G401 (cell line): ENCODE measurements around the gene FAM241B. TPM values are rescaled to one million over a fixed set of nuclear protein-coding genes. Genes with fewer than 3 reads are reported as not detected.
A peak's percentile ranks its signal among the peaks of the same experiment; 100 is the strongest.

Experiments
- DNase-seq: peaks from one replicate; pipeline ENCODE4 v3.0.0-alpha.2; 2015; ENCODE audit warnings: low spot score
- in situ Hi-C: cut with HindIII; loops from 2 replicates; pipeline ENCODE4 v1.10.0; 2016; ENCODE audit warnings: low sequenced_read_pairs, mixed read lengths
- total RNA-seq: library from RNA; depleted of rRNA; stranded (reverse); fragments of >200 nt; shearing (Covaris generic); gene quantifications from 2 replicates; pipeline ENCODE4 v1.2.3, GENCODE V29; 2014

Gene FAM241B
- total RNA-seq, 1 experiment from 2014 or later = 27.8 TPM

DNA sequence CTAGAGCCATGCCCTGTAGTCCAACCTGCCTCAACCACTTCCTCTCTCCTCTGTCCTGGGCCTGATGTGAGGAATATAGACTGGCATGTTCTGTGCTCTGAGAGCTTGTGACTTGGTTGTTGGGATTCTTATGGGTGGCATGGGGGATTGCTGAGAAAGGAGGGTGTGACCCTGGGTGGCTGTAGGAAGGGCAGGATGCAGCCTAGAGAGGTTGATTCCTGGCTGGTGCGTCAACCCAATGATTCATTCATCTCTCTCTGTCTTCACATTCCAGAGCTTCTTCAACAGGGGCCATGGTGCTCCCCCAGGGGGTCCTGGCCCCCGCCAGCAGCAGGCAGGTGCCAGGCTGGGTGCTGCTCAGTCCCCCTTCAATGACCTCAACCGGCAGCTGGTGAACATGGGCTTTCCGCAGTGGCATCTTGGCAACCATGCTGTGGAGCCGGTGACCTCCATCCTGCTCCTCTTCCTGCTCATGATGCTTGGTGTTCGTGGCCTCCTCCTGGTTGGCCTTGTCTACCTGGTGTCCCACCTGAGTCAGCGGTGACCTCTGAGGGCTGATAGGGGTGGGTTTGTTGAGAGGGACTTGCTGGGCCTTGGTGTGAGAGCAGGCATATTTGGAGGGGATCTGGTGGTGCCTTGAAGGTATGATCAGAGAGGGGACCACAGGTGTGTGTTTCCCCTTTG is 2.6 kb downstream of the FAM241B start:
- in situ Hi-C loops = no loop called here
- no peak for DNase-seq

DNA sequence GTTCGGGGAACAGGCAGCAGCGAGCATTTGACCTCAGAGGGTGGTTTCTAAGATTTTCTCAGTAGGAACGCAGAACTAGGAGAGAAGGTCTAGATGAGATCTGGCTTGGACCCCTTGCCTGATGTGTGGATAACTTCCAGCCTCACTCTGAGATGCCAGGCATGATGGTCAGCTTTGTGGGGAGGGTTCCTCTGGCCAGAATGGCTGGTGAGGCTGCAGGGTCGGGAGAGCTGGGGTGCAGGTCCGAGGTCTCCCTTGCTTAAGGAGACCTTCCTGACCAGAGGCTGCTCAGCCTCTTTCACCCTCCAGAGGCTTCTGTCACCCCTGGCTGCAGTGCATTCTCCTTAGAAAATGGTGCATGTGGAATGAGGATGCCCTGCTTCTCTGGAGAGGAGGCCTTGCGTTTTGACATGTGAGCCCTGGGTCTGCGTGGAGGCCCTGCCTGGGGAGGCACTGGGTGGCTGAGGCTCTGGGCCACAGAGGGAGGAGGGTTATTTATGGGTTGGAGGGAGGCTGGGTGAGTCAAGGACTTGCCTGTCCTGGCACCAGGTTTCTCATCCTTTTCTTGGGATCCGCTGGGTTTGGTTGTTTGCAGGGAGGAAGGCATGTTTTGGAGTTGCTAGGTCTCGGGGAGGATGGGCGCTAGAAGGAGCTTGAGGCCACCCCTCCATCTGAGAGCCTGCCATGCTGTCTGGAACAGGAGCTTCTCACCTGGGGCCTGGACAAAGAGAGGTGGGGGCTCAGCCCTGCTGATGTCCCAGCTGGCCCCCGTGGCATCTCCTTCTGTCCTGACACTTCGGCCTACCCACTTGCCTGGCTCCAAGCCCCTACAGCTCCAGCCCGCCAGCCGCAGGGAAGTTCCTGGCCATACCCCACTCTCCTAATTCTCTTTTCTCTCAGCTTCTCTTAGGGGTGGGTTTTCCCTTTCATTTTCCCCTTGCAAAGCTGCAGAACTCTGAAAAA is 3.9 kb downstream of the FAM241B start:
- in situ Hi-C loops = no loop called here
- DNase-seq = no peak

DNA sequence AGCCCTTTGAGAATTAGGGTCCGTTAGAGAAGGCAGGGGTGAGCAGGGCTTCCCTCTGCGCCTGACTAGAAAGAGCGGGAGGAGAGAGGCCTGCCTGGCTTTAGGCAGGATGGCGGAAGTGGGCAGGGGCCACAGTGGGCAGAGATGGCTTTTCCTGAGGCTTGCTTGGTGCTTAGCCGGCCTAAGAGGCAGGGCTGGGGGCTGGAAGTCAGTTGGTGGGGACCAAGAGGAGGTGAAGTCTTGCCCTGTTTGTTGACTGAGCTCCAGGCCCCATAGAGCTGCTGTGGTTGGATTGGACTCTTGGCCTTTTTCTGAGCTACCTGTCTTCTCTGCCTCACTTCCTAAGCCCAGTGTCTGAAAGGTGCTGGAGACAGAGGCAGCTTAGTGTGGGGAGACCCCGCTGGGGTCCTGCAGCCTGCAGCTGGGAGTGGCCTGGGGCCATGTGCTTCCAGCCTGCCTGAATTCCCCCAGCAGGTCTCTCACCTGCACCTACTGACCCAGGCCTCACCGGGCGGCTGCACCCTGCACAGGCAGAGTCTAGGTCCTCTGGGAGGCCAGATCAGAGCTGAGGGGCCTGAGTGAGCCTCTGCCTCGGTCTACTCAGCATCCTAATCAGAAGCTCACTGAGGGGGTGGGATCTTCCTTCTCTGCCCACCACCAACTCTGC is 4.8 kb downstream of the FAM241B start:
- no peak for DNase-seq
- in situ Hi-C loops = no loop called here

DNA sequence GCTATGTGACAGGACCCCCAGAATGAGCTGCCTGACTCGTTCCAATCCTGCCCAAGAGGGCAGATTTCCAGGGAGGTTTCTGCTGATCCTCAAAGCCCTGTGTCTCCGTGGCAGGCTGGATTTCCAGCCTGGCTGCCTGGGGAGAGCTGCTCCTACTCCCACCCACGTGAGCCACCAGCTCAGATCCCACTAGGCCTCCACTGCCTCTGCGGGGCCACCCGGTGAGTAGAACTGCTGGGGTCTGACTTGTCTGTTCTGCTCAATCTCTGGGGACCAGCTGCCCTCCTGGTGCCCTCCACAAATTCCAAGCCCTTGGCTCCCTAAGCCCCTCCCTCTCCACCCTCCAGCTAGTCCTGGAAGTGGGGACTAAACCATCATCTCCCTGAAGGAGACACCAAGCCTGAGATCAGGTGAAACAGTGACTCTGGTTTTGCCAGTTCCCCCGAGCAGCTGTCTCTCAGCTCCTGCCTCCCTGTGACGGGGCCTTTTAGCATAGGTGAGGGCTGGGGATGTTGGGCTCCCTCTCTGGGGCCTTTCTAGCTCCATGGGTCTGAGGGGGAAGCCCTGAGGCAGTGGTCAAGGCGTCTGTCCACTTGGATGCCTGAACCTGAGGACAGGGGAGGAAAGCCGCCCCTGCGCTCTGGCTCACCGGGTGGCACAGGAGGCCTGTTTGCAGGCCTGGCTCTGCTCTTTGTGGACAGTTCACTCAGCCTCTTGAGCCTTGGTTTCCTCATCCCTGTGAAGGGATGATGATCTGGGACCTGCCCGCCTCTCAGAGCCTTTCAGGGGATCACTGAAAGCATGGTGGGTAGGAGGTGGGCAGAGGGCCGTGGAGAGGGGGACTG is 5.6 kb downstream of the FAM241B start:
- DNase-seq = no peak
- in situ Hi-C loops = no loop called here

DNA sequence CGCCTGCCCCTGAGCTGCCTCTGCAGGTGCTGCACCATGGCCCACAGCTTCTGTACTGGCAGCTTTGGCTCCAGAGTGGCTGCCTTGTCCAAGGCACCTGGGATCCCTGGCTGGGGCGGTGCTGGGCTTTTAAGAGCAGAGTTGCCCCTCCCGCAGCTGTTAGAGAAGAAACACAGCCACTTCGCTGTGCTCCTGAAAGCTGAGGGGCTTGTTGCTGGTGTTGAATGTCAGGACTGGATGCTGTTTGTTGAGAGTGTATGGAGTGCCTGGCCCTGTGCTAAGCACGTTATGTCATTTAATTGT is 6.2 kb downstream of the FAM241B start:
- in situ Hi-C loops = no loop called here
- DNase-seq = no peak

DNA sequence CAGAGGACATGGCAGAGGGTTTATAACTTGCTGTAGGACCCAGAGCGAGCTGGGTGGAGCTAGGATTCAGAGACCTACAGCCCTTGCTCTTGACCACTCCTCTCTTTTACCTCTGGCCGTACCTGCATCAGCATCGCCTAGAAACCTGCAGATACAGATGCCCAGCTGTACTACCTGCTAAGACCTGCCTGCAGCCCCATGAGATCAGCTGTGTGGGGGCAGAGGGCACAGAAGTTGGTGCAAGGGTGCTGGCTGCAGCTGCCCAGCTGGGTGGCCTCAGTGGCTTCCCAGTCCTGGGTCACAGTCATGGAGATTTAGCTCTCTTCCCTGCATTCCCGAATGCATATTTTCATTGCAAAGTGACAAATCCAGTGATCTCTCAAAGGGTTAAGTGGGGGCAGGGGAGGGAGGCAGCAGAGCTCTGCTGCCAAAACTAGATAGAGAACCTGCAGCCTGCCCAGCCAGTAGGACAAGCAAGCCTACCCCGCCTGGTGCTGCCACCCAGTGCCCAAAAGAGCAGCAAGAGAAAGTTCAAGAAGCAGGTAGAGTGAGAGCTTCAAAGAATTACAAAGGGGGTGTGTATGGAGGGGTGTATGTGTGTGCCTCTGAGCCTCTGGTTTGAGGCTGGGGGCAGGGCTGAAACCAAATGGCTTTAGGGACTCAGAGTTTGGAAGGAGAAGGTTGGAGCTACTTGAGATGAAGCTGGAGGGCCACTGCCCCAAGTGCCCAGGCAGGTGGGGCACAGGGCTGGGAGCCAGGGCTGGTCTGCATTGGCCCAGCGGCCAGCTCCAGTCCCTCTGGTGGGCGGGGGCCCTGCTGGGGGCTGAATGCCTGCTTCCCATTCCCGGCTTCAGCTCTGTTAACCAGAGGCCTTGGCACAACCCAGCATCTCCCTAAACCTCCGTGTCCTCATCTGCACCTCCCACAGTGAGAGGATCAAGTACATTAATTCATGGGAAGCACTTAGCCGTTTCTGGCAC is 6.9 kb downstream of the FAM241B start:
- in situ Hi-C loops = no loop called here
- DNase-seq = peak; percentile 80

DNA sequence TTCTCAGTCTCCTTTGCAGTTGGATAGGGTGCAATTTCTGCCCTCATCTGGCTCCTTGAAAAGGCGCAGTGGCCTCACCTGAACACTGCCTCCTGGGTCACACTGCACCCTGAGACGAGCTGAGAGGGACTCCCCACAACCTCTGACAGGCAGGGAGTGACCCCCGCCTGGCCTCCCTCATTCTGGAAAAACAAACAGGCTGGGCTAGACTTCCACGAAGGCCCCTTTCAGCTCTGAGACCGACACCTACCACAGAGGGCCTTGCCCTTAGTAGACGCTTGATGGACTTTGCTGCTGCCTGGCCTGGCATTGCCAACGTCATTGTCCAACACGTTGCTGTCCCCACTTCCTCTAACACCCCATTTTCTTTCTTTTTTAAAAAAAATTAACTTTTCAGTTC is 8.6 kb downstream of the FAM241B start:
- in situ Hi-C loops = no loop called here
- DNase-seq = no peak

DNA sequence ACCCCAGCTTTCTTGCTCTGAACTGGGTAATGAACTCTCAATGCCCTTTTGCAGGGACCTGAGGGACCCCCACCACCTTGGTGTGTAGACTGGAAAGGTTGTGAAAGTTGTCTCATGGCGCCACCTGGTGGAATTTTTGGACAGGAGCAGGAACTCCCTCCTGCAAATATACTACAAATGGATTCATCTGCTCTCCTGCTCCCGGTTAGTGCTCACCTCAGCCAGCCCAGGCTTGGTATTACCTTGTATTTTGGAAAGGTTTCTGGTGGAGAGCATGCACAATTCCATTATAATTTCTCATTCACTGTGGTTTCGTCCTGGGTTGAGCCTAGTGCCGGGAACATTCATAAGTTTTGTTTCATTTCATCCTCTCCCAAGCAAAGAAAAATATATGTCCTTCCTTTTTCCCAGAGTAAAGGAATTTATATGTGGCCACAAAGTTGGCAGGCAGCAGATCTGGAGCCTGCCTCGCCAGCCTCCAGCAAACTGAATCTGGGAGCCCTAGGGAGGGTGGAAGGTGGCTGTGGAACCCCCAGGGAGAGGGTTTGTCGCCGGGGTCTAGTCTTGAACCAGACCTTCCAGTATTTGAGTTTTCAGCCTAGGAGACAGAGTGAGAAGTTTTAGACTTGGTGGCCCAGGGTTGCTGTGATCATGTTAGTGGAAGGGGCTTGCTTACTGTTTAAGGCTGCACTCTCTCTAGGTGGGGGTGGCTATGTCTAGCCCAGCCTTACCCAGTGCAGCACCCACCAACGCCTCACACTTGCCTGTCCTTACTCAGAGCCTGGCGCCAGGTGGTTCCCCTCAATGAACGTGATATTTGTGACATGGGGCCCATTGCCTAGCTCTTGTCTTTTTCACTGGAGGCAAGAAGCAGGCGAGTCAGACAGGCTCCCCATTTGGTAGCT is 9.5 kb downstream of the FAM241B start:
- peak; percentile 93 for DNase-seq
- in situ Hi-C loops = no loop called here

DNA sequence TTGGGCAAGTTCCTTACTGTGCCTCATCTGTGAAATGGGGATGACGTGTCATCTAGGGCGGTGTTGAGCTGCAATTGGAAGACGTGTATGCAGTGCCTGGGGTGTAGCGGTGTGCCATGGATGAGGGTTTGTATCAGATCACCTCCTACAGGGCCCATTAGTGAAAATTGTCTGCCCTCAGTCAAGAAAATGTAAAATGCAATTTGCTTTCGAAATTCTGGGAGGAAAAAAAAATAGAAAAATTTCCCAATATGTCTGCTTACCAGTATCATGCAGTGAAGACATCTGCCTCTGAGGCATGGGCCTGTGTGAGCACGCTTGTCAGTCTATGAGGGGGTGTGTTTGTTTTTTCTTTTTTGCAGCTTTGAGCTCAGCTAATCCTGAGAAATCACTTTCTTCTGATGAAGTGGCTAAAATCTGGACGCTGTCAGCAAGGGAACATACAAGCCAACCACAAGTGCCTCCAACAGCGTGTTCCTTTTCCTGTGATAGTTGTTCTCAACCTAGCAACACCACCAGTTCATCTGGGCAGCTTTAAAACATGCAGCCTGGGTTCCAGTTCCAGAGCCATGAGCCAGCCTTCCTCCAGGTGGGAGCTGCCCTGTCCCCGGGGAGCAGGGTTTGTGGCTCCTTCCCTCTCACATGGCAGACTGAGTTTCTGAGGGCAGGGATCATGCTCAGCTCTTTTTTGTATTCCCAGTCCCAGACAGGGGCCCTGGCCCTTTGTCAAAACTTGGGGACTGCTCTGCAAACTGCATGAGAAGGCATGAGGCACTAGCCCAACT is 10.3 kb downstream of the FAM241B start:
- peak; percentile 77 for DNase-seq
- in situ Hi-C loops = no loop called here

DNA sequence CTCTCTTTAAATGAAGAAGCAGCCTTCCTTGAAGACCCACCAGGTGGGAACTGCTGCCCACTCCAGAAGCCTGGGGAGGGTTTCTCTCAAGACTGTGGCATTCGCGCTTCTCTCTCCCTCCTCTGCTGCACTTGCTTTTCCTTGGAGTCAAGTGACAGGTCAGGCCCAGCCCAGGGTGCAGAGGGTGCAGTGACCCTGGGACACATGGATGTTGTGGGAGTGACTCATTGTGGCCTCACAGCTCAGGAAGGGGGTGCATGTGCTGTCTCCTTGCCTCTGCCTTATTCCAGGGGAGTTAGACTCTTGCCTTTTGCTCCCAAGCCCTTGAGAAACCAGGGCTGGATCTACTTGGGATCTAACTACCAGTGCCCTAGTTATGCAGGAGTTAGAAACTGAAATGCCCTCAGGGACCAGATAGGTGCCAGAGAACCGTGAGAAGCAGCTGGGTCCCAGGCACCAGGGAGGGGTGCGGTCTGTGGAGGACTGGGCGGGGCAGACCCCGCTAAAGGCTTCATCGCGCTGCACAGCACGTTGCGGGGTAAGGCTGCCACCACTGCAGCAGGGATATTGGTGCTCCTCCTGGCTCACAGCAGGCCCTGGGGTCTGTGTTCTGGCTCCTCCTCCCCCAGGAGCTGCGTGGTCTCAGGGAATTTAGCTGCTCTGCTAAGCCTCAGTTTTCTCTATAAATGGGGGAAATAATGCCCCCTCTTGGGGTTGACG is 11.4 kb downstream of the FAM241B start:
- in situ Hi-C loops = no loop called here
- DNase-seq = no peak

DNA sequence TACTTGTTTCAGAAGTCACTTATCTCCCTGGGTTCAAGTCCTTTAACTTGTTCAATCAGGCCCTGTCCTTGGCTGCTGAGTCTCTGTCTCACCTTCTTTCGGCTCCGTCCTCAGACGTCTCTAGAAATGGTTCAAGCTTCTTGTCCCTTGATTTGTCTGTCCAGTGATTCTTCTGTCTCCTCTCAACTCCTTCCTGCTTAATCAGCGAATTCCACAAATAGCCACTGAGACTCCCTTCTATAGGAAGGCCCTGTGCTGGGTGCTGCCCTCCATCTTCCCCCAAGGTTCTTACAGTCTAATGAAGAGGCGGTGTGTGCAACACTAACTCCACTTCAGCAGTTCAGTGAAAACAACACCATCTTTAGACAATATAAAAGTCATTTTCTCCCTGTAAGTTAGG is 12.7 kb downstream of the FAM241B start:
- DNase-seq = no peak
- in situ Hi-C loops = no loop called here

DNA sequence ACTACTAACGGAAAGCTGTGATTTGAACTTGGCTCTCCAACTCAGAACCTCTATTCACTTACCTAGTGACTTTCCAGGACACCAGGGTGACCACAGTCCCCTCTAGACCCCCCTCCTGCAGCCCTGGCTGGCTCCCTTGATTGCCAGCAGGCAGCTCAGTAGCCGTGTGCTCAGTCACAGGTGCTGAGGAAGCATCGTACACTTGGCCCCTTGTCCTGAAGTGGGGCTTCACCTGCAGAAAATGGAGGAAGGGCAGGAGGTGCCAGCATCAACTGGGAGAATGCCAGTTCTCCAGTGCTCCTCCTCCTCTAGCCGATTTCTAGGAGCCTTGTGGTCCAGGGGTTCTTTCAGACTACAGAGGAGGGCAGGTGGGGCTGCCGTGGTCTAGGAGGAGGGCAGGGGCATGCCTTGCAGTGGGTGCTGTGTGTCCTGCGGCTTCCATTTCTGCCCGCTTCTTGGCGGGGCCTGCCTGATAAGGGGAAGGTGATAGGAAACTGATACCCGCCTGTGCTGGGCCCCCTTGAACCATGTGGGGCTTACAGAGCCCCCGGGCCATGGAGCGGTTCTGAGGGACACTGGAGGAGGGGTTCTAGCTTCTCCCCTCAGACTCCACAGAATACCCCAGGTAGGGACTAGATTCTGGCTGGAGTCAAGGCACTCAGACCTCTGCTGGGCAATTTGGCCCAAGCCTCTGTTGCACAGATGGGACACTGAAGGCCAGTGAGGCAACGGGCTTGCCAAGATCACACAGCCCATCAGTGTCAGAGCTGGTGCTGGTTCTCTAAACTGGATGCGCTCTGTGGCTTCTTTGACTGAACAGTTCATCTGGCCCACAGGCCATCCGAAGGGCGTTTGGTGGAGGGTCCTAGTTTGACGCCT is 14.0 kb downstream of the FAM241B start:
- peak; percentile 93 for DNase-seq
- in situ Hi-C loops = no loop called here

DNA sequence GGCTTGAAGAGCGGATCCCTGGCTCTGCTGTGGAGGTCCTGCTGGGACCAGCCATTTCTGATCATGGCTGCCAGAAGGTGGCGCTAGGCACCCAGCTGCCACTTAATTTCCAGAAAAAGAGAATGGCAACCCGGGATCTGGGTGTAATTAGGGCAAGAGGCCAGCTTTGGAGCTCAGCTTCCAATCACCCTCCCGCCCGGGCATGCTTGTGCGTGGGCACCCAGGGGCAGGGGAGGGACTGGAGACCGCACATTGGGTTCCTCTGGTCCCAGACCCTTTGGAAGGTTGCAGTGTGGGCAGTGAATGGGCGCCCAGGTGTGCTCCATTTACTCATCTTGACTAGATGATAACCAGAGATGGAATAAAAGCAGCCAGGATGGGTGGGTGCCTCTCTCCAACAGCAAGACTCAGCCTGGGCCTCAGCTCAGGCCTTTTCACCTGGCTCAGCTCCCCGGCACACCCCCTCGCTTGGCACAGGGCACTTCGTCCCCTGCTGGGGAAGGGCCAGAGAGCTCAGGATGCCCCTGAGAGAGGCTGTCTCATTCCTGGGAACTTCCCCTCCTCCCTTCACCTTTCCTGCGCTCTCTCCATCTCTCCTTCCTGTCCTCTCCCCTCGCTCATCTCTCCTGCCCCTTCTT is 14.7 kb downstream of the FAM241B start:
- DNase-seq = no peak
- in situ Hi-C loops = no loop called here

DNA sequence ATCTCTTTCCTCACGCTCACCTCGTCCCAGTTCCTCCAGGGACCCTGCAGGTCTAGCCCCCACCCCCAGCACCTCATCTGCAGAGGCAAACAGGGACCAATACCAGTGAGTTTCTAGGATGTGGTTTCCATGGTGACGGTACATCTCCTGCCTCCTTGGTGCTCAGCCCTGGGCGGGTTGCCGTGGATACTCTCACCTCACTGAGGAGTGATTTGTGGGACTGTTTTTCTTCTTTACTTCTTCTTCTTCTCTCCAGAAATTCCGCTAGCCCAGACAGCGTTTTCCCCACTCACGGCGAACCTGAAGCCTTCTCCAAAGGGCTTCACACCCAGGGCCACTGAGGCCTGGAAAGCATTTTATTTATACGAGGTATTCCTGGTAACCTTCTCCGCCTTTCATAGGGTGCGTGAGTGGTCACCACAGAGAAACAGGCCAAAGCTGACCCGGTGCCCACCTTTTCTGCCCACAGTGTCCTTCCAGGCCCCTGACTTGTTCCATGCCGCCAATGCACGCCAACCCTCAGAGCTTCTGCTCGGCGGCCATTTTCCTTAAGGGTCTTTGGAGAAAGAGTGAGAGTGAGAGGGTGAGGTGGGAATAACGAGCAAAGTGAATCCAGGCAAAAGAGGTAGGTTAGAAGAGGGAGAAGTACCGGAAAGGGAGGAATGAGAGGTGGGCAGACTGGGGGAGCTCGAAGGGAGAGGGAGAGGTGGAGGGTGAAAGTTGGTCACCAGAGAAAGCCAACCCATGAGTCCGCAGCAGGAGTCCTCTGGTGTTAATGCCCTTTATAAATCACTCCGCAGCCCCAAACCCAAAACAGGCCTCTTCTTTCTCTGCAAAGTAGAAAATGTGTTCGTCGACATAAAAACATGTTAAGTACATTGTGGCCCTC is 15.5 kb downstream of the FAM241B start:
- in situ Hi-C loops = no loop called here

More for the DNA sequence above, 15.5 kb downstream of the FAM241B start:
- peak; percentile 83 for DNase-seq
